T1000 (cell line): Measurements from ENCODE around the gene NSRP1.
"Not testable (repeated sequence)": the region's sequence is repeated elsewhere in the genome, so short reads cannot be mapped to it uniquely, and the experiment has no call there.

Experiments used
- DNase-seq: peaks from one replicate; lab custom pipeline; 2025; ENCODE audit warnings: mixed read lengths; lab: John Stamatoyannopoulos, UW

NSRP1 gene

GRCh38 chr17:30124273-30124796 lies 7.7 kb downstream of the NSRP1 start:
- DNase-seq, result no peak

- no peak for DNase-seq
These were observed 13.5 kb downstream of the NSRP1 start for GRCh38 chr17:30130121-30130520.

- no peak for DNase-seq
These were observed 16.0 kb downstream of the NSRP1 start for GRCh38 chr17:30132615-30133014.

- DNase-seq, result no peak
These were observed 16.6 kb downstream of the NSRP1 start for GRCh38 chr17:30133197-30133596.

GRCh38 chr17:30134551-30134950 lies 17.9 kb downstream of the NSRP1 start:
- no peak for DNase-seq

GRCh38 chr17:30137158-30137557 lies 20.5 kb downstream of the NSRP1 start:
- DNase-seq, result no peak

- not testable (repeated sequence) for DNase-seq
These were observed 31.2 kb downstream of the NSRP1 start for GRCh38 chr17:30147860-30148259.

GRCh38 chr17:30148376-30148775 lies 31.8 kb downstream of the NSRP1 start:
- no peak for DNase-seq

GRCh38 chr17:30151471-30151870 lies 34.9 kb downstream of the NSRP1 start:
- no peak for DNase-seq

GRCh38 chr17:30153463-30153862 lies 36.8 kb downstream of the NSRP1 start:
- DNase-seq, result no peak

- DNase-seq, result no peak
These were observed 38.8 kb downstream of the NSRP1 start for GRCh38 chr17:30155389-30155788.

- no peak for DNase-seq
These were observed 42.4 kb downstream of the NSRP1 start for GRCh38 chr17:30158896-30159625.

- DNase-seq, result no peak
These were observed 44.0 kb downstream of the NSRP1 start for GRCh38 chr17:30160419-30161172.

GRCh38 chr17:30161601-30162000 lies 45.0 kb downstream of the NSRP1 start:
- DNase-seq, result no peak

GRCh38 chr17:30164531-30164930 lies 47.9 kb downstream of the NSRP1 start:
- no peak for DNase-seq

- DNase-seq, result no peak
These were observed 48.5 kb downstream of the NSRP1 start for GRCh38 chr17:30165147-30165546.

- DNase-seq, result no peak
These were observed 49.3 kb downstream of the NSRP1 start for GRCh38 chr17:30165960-30166359.

- no peak for DNase-seq
These were observed 53.9 kb downstream of the NSRP1 start for GRCh38 chr17:30170415-30170987.

GRCh38 chr17:30172560-30172959 lies 55.9 kb downstream of the NSRP1 start:
- DNase-seq, result no peak

GRCh38 chr17:30173649-30174048 lies 57.0 kb downstream of the NSRP1 start:
- DNase-seq, result no peak

GRCh38 chr17:30174556-30174955 lies 57.9 kb downstream of the NSRP1 start:
- DNase-seq, result no peak

GRCh38 chr17:30176855-30177254 lies 60.2 kb downstream of the NSRP1 start:
- no peak for DNase-seq

GRCh38 chr17:30186761-30187160 lies 70.1 kb downstream of the NSRP1 start:
- DNase-seq, result no peak
